CD14-positive monocyte (primary cell): Measurements from ENCODE around the gene SCARB1. TPM values are rescaled to one million over a fixed set of nuclear protein-coding genes. Genes with fewer than 3 reads are reported as not detected.

ENCODE experiments used
- DNase-seq, 3 donors: peaks; one replicate each; pipeline ENCODE4 v3.0.0-alpha.2; 2011 to 2022
- H2AFZ ChIP-seq: 2 replicates; pipeline ENCODE4 v1.6.0; 2012; ENCODE audit warnings: mild to moderate bottlenecking, low read depth, low read length, inconsistent platforms; ENCODE audit not compliant: insufficient read depth, poor library complexity, severe bottlenecking
- H3K27ac ChIP-seq, 2 donors: 1 replicate in 1 of 2; 2 replicates in 1 of 2; pipeline ENCODE4 v1.5.1; 2012 to 2013; ENCODE audit warnings: low read length in 2 of 2, control low read depth in 1 of 2, inconsistent platforms in 1 of 2, low read depth in 1 of 2, mild to moderate bottlenecking in 1 of 2
- H3K27me3 ChIP-seq, 2 donors: one replicate each; pipeline versions ENCODE4 v1.6.0 to v1.6.1; 2011 to 2013; ENCODE audit warnings: low read length in 2 of 2; ENCODE audit not compliant: control insufficient read depth in 2 of 2, insufficient read depth in 2 of 2
- H3K36me3 ChIP-seq, 2 donors: replicated peaks in 1 of 2; 1 replicate in 1 of 2; 2 replicates in 1 of 2; pipeline versions ENCODE4 v1.5.1 to v1.6.1; 2012 to 2013; ENCODE audit warnings: low read length in 2 of 2, control low read depth in 1 of 2, inconsistent platforms in 1 of 2, mild to moderate bottlenecking in 1 of 2; ENCODE audit not compliant: insufficient read depth in 2 of 2, control insufficient read depth in 1 of 2
- H3K4me1 ChIP-seq, 2 donors: 1 replicate in 1 of 2; 2 replicates in 1 of 2; pipeline versions ENCODE4 v1.5.1 to v1.6.1; 2012 to 2013; ENCODE audit warnings: low read length in 2 of 2, control low read depth in 1 of 2, inconsistent platforms in 1 of 2, mild to moderate bottlenecking in 1 of 2, moderate library complexity in 1 of 2; ENCODE audit not compliant: insufficient read depth in 2 of 2, control insufficient read depth in 1 of 2
- H3K4me2 ChIP-seq: replicated peaks from 2 replicates; pipeline ENCODE3; 2012; ENCODE audit warnings: low read length, moderate library complexity, mild to moderate bottlenecking; ENCODE audit not compliant: poor library complexity, severe bottlenecking; ENCODE audit errors: extremely low read depth
- H3K4me3 ChIP-seq, 3 experiments: fragments of 200-600 bp in 1 of 3; sonication (generic) in 1 of 3; replicated peaks in 1 of 3; 1 replicate in 2 of 3; 2 replicates in 1 of 3; pipeline ENCODE4 v1.5.1; 2011 to 2013; ENCODE audit warnings: low read length in 3 of 3, mild to moderate bottlenecking in 3 of 3, control low read depth in 2 of 3, low read depth in 2 of 3, inconsistent platforms in 1 of 3, moderate library complexity in 1 of 3
- H3K79me2 ChIP-seq: 2 replicates; pipeline ENCODE4 v1.6.0; 2012; ENCODE audit warnings: mild to moderate bottlenecking, control low read depth, inconsistent platforms, low read length, moderate library complexity; ENCODE audit not compliant: insufficient read depth
- H3K9ac ChIP-seq: 2 replicates; pipeline ENCODE4 v1.6.0; 2017; ENCODE audit warnings: low read length, mild to moderate bottlenecking; ENCODE audit not compliant: insufficient read depth, poor library complexity, severe bottlenecking
- H3K9me3 ChIP-seq, 2 donors: replicated peaks in 1 of 2; 1 replicate in 1 of 2; 2 replicates in 1 of 2; pipeline versions ENCODE4 v1.5.1 to v1.6.1; 2012 to 2013; ENCODE audit warnings: low read length in 2 of 2, control low read depth in 1 of 2; ENCODE audit not compliant: control insufficient read depth in 1 of 2, insufficient read depth in 1 of 2
- H4K20me1 ChIP-seq: 2 replicates; pipeline ENCODE4 v1.6.0; 2012; ENCODE audit warnings: mild to moderate bottlenecking, low read length, control low read depth, moderate library complexity; ENCODE audit not compliant: insufficient read depth
- H3K27ac Mint-ChIP-seq, 7 donors: one replicate each; pipeline ENCODE4 v1.8.0; 2020; ENCODE audit warnings: mild to moderate bottlenecking in 7 of 7, mixed read lengths in 7 of 7, moderate library complexity in 6 of 7, inconsistent platforms in 2 of 7
- H3K27me3 Mint-ChIP-seq, 3 donors: one replicate each; pipeline ENCODE4 v1.8.0; 2021 to 2022; ENCODE audit warnings: low read depth in 3 of 3, mild to moderate bottlenecking in 3 of 3, mixed read lengths in 3 of 3, moderate library complexity in 3 of 3, inconsistent platforms in 1 of 3
- H3K36me3 Mint-ChIP-seq, 2 donors: one replicate each; pipeline ENCODE4 v1.8.0; 2020; ENCODE audit warnings: mixed read lengths in 2 of 2, inconsistent platforms in 1 of 2, mild to moderate bottlenecking in 1 of 2
- H3K4me1 Mint-ChIP-seq: one replicate; pipeline ENCODE4 v1.8.0; 2020; ENCODE audit warnings: mild to moderate bottlenecking, mixed read lengths
- H3K4me3 Mint-ChIP-seq, 2 donors: one replicate each; pipeline ENCODE4 v1.8.0; 2020; ENCODE audit warnings: mild to moderate bottlenecking in 2 of 2, mixed read lengths in 2 of 2, moderate library complexity in 1 of 2
- H3K9me3 Mint-ChIP-seq, 7 donors: one replicate each; pipeline ENCODE4 v1.8.0; 2020 to 2022; ENCODE audit warnings: mixed read lengths in 7 of 7, mild to moderate bottlenecking in 6 of 7, moderate library complexity in 6 of 7, inconsistent platforms in 2 of 7
- WGBS: methylation state at CpG from one replicate; pipeline ENCODE4 v1.1.5; 2013; ENCODE audit warnings: missing lambda C conversion rate; ENCODE audit not compliant: insufficient coverage; 5-methylcytosine and 5-hydroxymethylcytosine counted together
- intact Hi-C, 2 donors: fragments of 100-400 bp; cut with micrococcal nuclease; formaldehyde crosslinking; loops; one replicate each; pipeline versions ENCODE4 v1.15.0 to v1.15.1; 2023
- polyA plus RNA-seq, 3 donors: library from polyadenylated mRNA; depleted of rRNA in 1 of 3; unstranded in 2 of 3; stranded (reverse) in 1 of 3; fragments of 300-500 nt in 2 of 3; fragments of >200 nt in 1 of 3; fragmentation: Illumina TruSeq in 2 of 3; gene quantifications; 1 replicate in 2 of 3; 2 replicates in 1 of 3; pipeline ENCODE4 v1.2.3, GENCODE V29; 2012 to 2021
- TF ChIP-seq, protein P1 (sequence below): fragments of 200-600 bp; IDR thresholded peaks from one replicate; pipeline ENCODE4 v1.8.0; 2022; ENCODE audit warnings: antibody characterized with exemption, mild to moderate bottlenecking

Gene SCARB1
- polyA plus RNA-seq, 3 donors: 13.1 to 34.3 (median 15.2) TPM

DNA sequence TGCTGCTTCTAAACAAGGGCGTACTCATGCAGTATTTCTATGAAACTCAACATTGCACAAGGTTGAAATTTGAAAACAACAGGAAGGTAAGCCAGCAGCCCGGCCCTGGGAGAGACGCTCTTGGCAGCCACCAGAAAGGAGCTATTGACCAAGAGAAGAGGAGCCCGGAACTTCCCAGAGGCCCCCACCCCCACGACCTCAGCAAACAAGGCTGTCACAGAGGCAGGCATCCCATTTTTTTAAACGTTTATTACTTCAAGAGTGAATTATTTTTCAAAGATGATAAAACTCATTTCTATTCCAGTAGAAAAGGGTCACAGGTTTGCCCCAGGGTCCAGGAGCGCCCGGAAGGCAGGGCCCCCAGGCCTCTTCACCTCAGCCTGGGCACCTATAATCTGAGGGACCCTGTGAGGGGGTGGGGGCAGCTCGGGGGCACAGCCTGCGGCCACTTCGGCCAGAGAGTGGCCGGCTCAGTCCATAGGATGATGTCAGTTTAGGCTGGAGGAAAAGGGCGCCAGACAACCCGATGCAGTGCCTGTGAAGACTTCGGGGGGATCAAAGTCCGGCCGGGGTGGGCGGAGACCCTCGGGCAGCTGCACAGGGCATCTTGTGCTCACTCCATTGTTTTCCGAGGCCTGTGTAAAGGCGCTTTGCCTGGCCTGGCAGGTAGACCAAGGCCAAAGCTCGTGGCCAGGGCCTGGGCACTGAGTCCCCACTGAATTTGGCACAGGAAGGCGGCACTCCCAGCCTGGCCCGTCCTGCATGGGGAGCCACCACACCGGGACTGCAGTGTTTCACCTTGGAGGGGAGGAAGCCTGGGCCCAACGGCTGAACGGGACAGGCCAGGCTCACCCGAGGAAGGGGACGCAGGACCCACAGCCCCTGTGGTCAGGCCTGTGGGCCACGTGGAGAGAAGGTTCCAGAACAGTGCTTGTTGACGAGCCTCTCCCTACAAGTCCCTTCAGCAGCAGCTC lies 86.0 kb downstream of the SCARB1 start:
- 82% methylated on average over 16 of the region's 31 CpGs for WGBS
- H3K9me3 ChIP-seq: no peaks in the 10 kb centered on the region
- peaks cover 54% of the 10 kb centered on the region for H3K4me1 Mint-ChIP-seq

DNA sequence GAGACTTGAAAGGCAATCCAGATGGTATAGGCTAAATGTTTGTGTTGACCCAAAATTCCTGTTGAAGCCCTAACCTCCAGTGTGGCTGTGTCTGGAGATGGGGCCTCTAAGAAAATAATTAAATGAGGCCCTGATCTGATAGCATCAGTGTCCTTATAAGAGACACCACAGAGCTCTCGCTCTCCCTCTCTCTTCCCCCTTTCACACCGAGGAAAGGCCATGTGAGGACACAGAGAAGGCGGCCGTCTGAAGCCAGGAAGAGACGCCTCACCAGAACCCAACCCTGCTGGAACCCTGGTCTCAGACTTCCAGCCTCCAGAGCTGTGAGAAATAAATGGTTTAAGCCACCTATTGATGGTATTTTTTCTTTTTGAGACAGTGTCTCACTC lies 87.5 kb downstream of the SCARB1 start:
- Histone ChIP-seq H3K36me3 (peaks cover 0 to 4% of the 10 kb centered on the region in 2 donors), H4K20me1 (no peaks in the 10 kb centered on the region), H3K79me2 (no peaks in the 10 kb centered on the region), H3K27me3 (no peaks in the 10 kb centered on the region), H3K9me3 (no peaks in the 10 kb centered on the region), H3K9ac (no peak overlapping the region), H3K4me1 (peaks cover 65 to 69% of the 10 kb centered on the region in 2 donors), H3K4me2 (no peak overlapping the region), H3K27ac (no peak overlapping the region), H2AFZ (no peak overlapping the region), H3K4me3 (no peak overlapping the region)
- TF ChIP-seq, protein P1, sequence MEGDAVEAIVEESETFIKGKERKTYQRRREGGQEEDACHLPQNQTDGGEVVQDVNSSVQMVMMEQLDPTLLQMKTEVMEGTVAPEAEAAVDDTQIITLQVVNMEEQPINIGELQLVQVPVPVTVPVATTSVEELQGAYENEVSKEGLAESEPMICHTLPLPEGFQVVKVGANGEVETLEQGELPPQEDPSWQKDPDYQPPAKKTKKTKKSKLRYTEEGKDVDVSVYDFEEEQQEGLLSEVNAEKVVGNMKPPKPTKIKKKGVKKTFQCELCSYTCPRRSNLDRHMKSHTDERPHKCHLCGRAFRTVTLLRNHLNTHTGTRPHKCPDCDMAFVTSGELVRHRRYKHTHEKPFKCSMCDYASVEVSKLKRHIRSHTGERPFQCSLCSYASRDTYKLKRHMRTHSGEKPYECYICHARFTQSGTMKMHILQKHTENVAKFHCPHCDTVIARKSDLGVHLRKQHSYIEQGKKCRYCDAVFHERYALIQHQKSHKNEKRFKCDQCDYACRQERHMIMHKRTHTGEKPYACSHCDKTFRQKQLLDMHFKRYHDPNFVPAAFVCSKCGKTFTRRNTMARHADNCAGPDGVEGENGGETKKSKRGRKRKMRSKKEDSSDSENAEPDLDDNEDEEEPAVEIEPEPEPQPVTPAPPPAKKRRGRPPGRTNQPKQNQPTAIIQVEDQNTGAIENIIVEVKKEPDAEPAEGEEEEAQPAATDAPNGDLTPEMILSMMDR: no peak
- H3K4me3 Mint-ChIP-seq: peak overlapping the region in 1 of 2 donors; percentile 82
- H3K9me3 Mint-ChIP-seq: peaks cover 0 to 3% (median 0%) of the 10 kb centered on the region in 7 donors
- H3K36me3 Mint-ChIP-seq: peaks cover 4 to 9% of the 10 kb centered on the region in 2 donors
- intact Hi-C loops: loop anchor here in 1 of 2 donors (10.0 kb wide), 2 partner anchors 129 to 741 kb away; no protein-coding TSS in a partner anchor
- H3K4me1 Mint-ChIP-seq: peaks cover 66% of the 10 kb centered on the region
- H3K27me3 Mint-ChIP-seq: peaks cover under 1 to 10% (median 2%) of the 10 kb centered on the region in 3 donors
- WGBS: 10% methylated on average over 2 of the region's 5 CpGs
- DNase-seq: peak in 2 of 3 donors; percentile 40 to 41
- H3K27ac Mint-ChIP-seq: peak overlapping the region in 4 of 7 donors; percentile 38 to 96 (median 81)

More for the DNA sequence above, 86.0 kb downstream of the SCARB1 start:
- H3K79me2 ChIP-seq: no peaks in the 10 kb centered on the region
- peak overlapping the region in 1 of 3 experiments; percentile 21 for H3K4me3 ChIP-seq
- no peak overlapping the region for H2AFZ ChIP-seq
- no peaks in the 10 kb centered on the region for H4K20me1 ChIP-seq
- peak overlapping the region; percentile 23 for H3K4me2 ChIP-seq
- Mint-ChIP-seq H3K27me3 (peaks cover 0 to 8% (median under 1%) of the 10 kb centered on the region in 3 donors), H3K36me3 (peaks cover 10 to 18% of the 10 kb centered on the region in 2 donors), H3K9me3 (peaks cover 0 to 3% (median 0%) of the 10 kb centered on the region in 7 donors), H3K4me3 (peak overlapping the region in 1 of 2 donors; percentile 46), H3K27ac (peak overlapping the region in 4 of 7 donors; percentile 36 to 78 (median 54))
- H3K4me1 ChIP-seq: peaks cover 54 to 55% of the 10 kb centered on the region in 2 donors
- no peak overlapping the region for H3K27ac ChIP-seq
- peaks cover 6 to 8% of the 10 kb centered on the region in 2 donors for H3K36me3 ChIP-seq
- no peaks in the 10 kb centered on the region for H3K27me3 ChIP-seq
- TF ChIP-seq, protein P1: no peak
- H3K9ac ChIP-seq: no peak overlapping the region
- intact Hi-C loops: loop anchor here in 1 of 2 donors (10.0 kb wide), 2 partner anchors 127 to 743 kb away; no protein-coding TSS in a partner anchor
- peak in 2 of 3 donors; percentile 43 to 71 for DNase-seq
